Testis (tissue), 2 donors: Measurements from ENCODE around the gene WASF2.
"Not testable (repeated sequence)": the region's sequence is repeated elsewhere in the genome, so short reads cannot be mapped to it uniquely, and the experiment has no call there.

Experiments used
- POLR2A ChIP-seq: fragments of 450-650 bp; IDR thresholded peaks from one replicate; pipeline ENCODE4 v1.6.1; 2017; ENCODE audit warnings: antibody characterized with exemption, mild to moderate bottlenecking, moderate library complexity
- TF ChIP-seq, protein P1 (sequence below), 3 experiments: fragments of 450-650 bp in 2 of 3; fragments of 200-600 bp in 1 of 3; sonication (generic) in 1 of 3; IDR thresholded peaks; one replicate each; pipeline ENCODE4 v1.5.1; 2016 to 2019; ENCODE audit warnings: antibody characterized with exemption in 3 of 3, mild to moderate bottlenecking in 2 of 3, moderate library complexity in 1 of 3

DNA sequence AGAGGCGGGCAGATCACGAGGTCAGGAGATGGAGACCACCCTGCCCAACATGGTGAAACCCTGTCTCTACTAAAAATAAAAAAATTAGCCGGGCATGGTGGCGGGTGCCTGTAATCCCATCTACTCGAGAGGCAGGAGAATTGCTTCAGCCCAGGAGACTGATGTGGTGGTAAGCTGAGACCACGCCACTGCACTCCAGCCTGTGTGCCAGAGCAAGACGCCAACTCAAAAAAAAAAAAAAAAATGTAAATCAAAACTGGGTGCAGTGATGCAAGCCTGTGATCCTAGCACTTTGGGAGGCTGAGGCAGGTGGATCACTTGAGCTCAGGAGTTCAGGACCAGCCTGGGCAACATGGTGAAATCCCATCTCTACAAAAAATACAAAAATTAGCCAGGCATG, 17.9 kb downstream of the WASF2 start:
- not testable (repeated sequence) for TF ChIP-seq POLR2A
- TF ChIP-seq, protein P1, sequence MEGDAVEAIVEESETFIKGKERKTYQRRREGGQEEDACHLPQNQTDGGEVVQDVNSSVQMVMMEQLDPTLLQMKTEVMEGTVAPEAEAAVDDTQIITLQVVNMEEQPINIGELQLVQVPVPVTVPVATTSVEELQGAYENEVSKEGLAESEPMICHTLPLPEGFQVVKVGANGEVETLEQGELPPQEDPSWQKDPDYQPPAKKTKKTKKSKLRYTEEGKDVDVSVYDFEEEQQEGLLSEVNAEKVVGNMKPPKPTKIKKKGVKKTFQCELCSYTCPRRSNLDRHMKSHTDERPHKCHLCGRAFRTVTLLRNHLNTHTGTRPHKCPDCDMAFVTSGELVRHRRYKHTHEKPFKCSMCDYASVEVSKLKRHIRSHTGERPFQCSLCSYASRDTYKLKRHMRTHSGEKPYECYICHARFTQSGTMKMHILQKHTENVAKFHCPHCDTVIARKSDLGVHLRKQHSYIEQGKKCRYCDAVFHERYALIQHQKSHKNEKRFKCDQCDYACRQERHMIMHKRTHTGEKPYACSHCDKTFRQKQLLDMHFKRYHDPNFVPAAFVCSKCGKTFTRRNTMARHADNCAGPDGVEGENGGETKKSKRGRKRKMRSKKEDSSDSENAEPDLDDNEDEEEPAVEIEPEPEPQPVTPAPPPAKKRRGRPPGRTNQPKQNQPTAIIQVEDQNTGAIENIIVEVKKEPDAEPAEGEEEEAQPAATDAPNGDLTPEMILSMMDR (IDR thresholded peaks at IDR 0.05), result not testable (repeated sequence)
